ENCODE results near the gene BEST1. TPM values are rescaled to one million over a fixed set of nuclear protein-coding genes. Genes with fewer than 3 reads are reported as not detected.

BEST1 gene
- total RNA-seq, 1 donor from 2014 or later = 0.12 TPM

DNA sequence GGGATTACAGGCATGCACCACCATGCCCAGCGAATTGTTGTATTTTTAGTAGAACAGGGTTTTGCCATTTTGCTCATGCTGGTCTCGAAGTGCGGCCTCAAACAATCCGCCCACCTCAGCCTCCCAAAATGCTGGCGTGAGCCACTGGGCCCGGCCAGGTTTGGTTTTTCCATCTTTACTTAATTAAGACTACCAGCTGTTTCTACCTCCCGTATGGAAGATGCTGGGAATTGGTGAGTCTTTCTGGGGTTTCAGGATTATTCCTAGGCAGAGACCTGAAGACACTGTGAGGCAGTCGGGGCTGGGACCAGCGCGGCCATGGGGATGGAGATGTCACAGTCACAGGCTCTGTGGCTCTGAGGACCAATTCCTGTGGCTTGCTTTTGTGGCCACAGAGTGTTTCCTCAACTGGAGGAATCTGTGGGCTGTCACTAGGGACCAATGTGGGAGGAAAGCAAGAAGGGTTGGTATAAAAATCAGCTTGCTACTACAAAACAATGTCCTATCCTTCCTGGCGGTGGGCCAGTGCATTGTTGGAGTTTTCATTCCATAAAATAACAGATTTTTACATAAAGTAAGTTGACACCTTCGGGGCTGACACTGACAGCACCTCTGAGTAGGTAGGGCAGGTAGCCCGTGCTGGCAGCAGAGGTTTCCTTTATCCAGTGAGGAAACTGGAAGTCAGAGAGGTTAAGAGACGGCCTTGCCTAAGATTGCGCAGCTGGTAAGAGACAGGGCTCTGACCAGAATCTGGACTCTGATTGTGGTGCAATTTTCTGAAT lies 25.7 kb downstream of the BEST1 start:
- TF ChIP-seq, protein P1, sequence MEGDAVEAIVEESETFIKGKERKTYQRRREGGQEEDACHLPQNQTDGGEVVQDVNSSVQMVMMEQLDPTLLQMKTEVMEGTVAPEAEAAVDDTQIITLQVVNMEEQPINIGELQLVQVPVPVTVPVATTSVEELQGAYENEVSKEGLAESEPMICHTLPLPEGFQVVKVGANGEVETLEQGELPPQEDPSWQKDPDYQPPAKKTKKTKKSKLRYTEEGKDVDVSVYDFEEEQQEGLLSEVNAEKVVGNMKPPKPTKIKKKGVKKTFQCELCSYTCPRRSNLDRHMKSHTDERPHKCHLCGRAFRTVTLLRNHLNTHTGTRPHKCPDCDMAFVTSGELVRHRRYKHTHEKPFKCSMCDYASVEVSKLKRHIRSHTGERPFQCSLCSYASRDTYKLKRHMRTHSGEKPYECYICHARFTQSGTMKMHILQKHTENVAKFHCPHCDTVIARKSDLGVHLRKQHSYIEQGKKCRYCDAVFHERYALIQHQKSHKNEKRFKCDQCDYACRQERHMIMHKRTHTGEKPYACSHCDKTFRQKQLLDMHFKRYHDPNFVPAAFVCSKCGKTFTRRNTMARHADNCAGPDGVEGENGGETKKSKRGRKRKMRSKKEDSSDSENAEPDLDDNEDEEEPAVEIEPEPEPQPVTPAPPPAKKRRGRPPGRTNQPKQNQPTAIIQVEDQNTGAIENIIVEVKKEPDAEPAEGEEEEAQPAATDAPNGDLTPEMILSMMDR (conservative IDR thresholded peaks at IDR 0.05; ENCODE audit: low read depth, low read length) = no peak
- no peak for DNase-seq (ENCODE audit: low read depth)
- no peak overlapping the region for H3K4me3 ChIP-seq (ENCODE audit: low read depth, low read length)

DNA sequence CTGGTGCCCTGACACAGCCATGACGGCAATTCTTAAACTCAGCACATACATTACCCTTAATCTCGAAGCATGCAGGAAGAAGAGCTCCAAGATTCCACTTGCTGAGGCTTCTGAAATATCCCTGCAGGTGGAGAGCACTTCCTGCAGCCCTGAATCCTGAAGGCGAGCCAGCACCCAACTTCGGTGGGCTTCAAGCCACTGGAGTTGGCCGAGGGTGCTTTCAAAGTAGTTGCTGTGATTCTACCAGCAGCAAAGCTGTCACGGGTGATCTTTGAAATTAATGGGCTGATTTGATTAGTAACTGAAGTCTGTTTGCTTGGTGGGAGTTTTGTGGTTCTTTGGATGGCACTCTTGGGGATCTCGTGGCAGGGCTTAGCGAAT lies 26.3 kb downstream of the BEST1 start:
- TF ChIP-seq, protein P1 (conservative IDR thresholded peaks at IDR 0.05; ENCODE audit: low read depth, low read length) = no peak
- no peak for DNase-seq (ENCODE audit: low read depth)

DNA sequence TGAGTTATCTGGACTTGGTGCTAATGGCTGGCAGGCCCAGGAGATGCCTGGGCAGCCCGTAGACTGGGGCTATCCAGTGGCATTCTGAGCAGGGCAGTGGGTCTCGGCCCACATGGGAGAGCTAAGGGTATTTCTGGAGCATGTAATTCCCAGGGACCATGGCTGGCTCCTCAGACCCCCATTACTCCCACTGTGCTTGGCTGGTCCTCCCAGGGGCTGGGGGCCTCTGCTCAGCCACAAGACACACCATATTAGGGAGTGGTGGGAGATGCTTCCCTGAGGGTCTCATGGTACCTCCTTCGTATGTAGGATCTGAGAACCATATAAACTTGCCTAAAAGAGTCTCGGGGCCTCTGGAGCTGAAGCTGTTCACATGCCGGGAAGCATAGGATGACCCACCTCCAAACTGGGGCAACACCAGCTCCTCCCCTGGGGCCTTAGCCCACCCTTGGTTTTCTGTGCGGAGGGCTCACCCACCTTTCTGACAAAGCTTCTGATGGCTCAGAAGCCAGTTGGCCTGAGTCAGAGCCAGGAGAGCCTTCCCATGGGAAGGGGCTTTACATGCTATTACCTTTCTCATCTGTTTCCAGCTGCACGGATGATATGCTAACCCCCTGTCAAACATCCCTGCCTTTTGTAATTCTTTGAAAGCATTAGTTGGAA lies 26.8 kb downstream of the BEST1 start:
- no peak for DNase-seq (ENCODE audit: low read depth)
- no peak overlapping the region for H3K4me3 ChIP-seq (ENCODE audit: low read depth, low read length)
- TF ChIP-seq, protein P1 (conservative IDR thresholded peaks at IDR 0.05; ENCODE audit: low read depth, low read length) = no peak

More for the DNA sequence above, 26.3 kb downstream of the BEST1 start:
- no peak overlapping the region for H3K4me3 ChIP-seq (ENCODE audit: low read depth, low read length)

DNA sequence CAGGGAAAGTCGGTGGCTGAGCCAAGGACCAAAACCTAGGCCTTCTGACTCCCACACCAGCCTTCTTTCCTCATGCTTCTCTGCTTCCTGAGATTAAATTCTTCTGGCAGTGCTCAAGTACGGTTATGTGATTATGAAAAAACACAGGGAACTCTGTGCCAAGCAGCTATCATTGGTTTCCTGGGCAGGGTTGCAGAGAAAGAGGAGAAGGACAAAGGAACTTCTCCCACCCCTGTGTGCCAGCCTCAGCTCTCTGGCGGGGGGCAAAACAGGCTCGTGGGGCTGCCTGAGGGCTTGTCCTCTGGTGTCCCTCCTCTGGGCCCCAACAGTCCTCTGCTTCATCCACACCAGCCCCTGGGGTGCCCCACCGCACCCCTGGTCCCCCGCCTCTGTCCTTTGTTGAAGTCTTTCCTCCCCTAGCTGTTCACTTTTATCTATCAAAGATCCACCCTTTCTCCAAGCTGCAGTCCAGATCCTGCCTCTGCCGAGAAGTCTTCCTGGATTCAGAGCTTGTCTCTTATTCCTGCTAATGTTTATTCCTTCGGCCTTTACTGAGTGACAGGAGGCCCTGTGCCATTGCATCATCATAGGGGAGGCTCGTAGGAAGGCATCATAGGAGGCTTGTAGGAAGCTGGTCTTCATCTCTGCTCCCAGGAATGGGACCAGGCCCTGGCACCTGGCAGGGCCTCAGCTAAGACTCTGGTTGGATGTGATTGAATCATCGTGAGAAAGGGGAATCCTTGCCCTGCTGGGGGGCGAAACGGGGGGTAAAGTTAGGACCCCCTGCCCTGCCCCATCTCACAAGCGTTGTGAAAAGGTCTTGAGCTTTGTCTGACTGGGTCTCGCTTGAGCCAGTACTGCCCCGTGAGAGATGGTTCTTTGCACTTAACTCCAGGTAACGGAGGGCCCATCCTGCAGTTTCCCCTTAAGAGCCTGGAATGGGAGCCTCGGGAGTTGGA lies 28.8 kb downstream of the BEST1 start:
- DNase-seq (ENCODE audit: low read depth) = no peak
- TF ChIP-seq, protein P1 (conservative IDR thresholded peaks at IDR 0.05; ENCODE audit: low read depth, low read length) = no peak
- no peak overlapping the region for H3K4me3 ChIP-seq (ENCODE audit: low read depth, low read length)

DNA sequence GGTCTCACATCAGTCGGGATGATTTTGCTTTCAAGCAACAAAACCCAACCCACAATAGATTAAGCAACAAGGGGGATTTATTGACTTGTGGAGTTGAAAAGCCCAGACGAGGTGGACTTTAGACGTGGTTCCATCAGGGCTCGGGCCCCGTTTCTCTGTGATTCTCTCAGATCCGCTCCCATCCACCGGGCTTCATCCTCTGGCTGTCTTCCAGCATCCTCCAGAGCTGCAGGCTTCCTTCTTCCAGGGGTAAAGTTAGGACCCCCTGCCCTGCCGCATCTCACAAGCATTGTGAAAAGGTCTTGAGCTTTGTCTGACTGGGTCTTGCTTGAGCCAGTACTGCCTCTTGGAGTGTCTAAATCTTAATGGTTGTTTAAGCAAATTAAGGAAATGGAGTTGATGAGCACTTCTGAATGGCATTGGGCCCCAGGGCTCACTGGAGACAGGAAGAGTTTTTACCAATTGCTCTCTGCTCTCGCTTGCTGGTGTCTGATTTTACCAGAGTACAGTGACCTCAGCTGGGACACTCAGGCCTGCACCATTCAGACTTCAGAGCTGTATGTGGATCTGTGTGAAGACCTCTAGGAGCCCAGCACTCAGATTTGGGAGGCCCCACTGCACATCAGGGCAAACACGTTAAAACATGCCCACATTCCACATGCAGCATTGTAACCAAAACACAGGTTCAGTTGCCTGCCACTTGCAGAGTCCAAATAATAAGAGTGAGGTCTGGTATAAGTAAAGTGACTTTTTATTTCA lies 30.8 kb downstream of the BEST1 start:
- TF ChIP-seq, protein P1 (conservative IDR thresholded peaks at IDR 0.05; ENCODE audit: low read depth, low read length) = no peak
- DNase-seq (ENCODE audit: low read depth) = no peak
- H3K4me3 ChIP-seq (ENCODE audit: low read depth, low read length) = no peak overlapping the region

DNA sequence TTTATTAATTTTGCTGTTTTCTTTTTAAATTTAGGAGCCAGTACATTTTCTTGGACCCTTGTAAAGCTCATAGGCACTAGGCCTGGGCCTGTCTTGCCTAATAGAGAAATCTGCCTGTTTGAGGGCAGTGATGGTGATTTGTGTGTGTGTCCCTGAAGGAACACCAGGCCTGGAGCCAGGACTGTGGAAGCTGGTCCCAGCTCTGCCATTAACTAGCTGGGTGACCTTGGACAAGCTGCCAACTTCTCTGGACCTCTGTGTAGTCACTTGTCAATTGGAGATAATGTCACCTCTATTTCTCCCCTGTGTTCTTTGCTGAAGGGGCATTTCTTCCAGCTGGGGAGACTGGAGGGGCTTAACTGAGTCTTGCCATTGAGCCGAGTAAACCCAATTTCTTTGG lies 33.3 kb downstream of the BEST1 start:
- TF ChIP-seq, protein P1 (conservative IDR thresholded peaks at IDR 0.05; ENCODE audit: low read depth, low read length) = no peak
- H3K4me3 ChIP-seq (ENCODE audit: low read depth, low read length) = no peak overlapping the region
- DNase-seq (ENCODE audit: low read depth) = no peak

Data from epithelial cell of proximal tubule (primary cell).